Transverse colon (tissue), 4 donors: ENCODE results near the gene CEBPE. TPM values are rescaled to one million over a fixed set of nuclear protein-coding genes. Genes with fewer than 3 reads are reported as not detected.

ENCODE experiments used
- DNase-seq: peaks from one replicate; pipeline ENCODE4 v3.0.0-alpha.2; 2019
- H3K27ac ChIP-seq, 4 donors: fragments of 200-600 bp; sonication (generic); 2 replicates each; pipeline ENCODE4 v1.5.1; 2016 to 2018; ENCODE audit warnings: inconsistent platforms in 4 of 4
- H3K27me3 ChIP-seq: fragments of 200-600 bp; sonication (generic); 2 replicates; pipeline ENCODE4 v1.5.1; 2017; ENCODE audit warnings: inconsistent platforms
- H3K36me3 ChIP-seq, 4 donors: fragments of 200-600 bp; sonication (generic); 2 replicates each; pipeline ENCODE4 v1.5.1; 2017 to 2019; ENCODE audit warnings: inconsistent platforms in 4 of 4
- H3K4me1 ChIP-seq, 4 donors: fragments of 200-600 bp; sonication (generic); 2 replicates each; pipeline ENCODE4 v1.5.1; 2017 to 2020; ENCODE audit warnings: inconsistent platforms in 4 of 4
- H3K4me3 ChIP-seq, 4 donors: fragments of 200-600 bp; sonication (generic); 1 replicate in 1 of 4; 2 replicates in 3 of 4; pipeline versions ENCODE4 v1.5.1 to v1.6.1; 2017 to 2019; ENCODE audit warnings: inconsistent platforms in 4 of 4
- H3K9me3 ChIP-seq, 2 donors: fragments of 200-600 bp; sonication (generic); 2 replicates each; pipeline ENCODE4 v1.5.1; 2017 to 2019; ENCODE audit warnings: inconsistent platforms in 2 of 2
- CTCF ChIP-seq, 5 experiments: fragments of 200-600 bp in 3 of 5; fragments of 450-650 bp in 2 of 5; sonication (generic) in 3 of 5; IDR thresholded peaks; 1 replicate in 2 of 5; 2 replicates in 3 of 5; pipeline ENCODE4 v1.5.1; 2016 to 2017; ENCODE audit warnings: antibody characterized with exemption in 5 of 5, inconsistent platforms in 3 of 5, mild to moderate bottlenecking in 2 of 5, moderate library complexity in 1 of 5
- EP300 ChIP-seq: sonication (generic); formaldehyde crosslinking; IDR thresholded peaks from one replicate; pipeline ENCODE4 v1.6.1; 2017; ENCODE audit warnings: antibody characterized with exemption, low read depth
- POLR2A ChIP-seq: fragments of 450-650 bp; IDR thresholded peaks from one replicate; pipeline ENCODE4 v1.6.1; 2016; ENCODE audit warnings: antibody characterized with exemption, mild to moderate bottlenecking, moderate library complexity
- POLR2AphosphoS5 ChIP-seq, 3 donors: sonication (generic); formaldehyde crosslinking; IDR thresholded peaks; one replicate each; pipeline ENCODE4 v1.6.1; 2016; ENCODE audit warnings: antibody characterized with exemption in 3 of 3
- WGBS, 2 donors: methylation state at CpG; one replicate each; pipeline ENCODE4 v1.1.5; 2018; ENCODE audit warnings: low coverage in 1 of 2; 5-methylcytosine and 5-hydroxymethylcytosine counted together
- in situ Hi-C, 4 donors: fragments of 200-750 bp; cut with MboI; loops; one replicate each; pipeline versions ENCODE4 v1.15.0 to v1.15.1; 2017; ENCODE audit warnings: low sequenced_read_pairs in 3 of 4, low pct_ligation_motif_present in 1 of 4, low pct_unique_long_range_greater_than_20kb in 1 of 4
- intact Hi-C: fragments of 100-400 bp; cut with DNase I; formaldehyde crosslinking; loops from one replicate; pipeline ENCODE4 v1.15.1; 2023; ENCODE audit warnings: low total_unique reads
- total RNA-seq, 4 donors: library from RNA; depleted of rRNA; stranded (reverse); fragments of >200 nt; gene quantifications; one replicate each; pipeline ENCODE4 v1.1.0, GENCODE V29; 2016

Gene CEBPE
- total RNA-seq, 4 donors from 2014 or later: not detected

GRCh38 chr14:23137192-23137812, 18.2 kb upstream of the CEBPE start:
- in situ Hi-C loops: no loop called here
- Histone ChIP-seq H3K27me3 (no peaks in the 10 kb centered on the region), H3K4me1 (peaks cover 0 to 3% (median 0%) of the 10 kb centered on the region in 4 donors), H3K4me3 (no peak overlapping the region), H3K36me3 (no peaks in the 10 kb centered on the region), H3K9me3 (no peaks in the 10 kb centered on the region), H3K27ac (no peak overlapping the region)
- no peak for DNase-seq
- TF ChIP-seq EP300 (no peak), POLR2A (no peak), POLR2AphosphoS5 (IDR thresholded peaks at IDR 0.05) (no peak), CTCF (IDR thresholded peaks at IDR 0.05) (no peak)
- WGBS, 2 donors: 89% methylated on average over 11 of the region's 11 CpGs; no CpG with 5 or more reads in 1 of the 2 donors
- intact Hi-C loops: no loop called here

GRCh38 chr14:23136566-23137133, 17.6 kb upstream of the CEBPE start:
- H3K27ac ChIP-seq: no peak overlapping the region
- no peak overlapping the region for H3K4me3 ChIP-seq
- 91% methylated on average over 16 of the region's 16 CpGs; no CpG with 5 or more reads in 1 of the 2 donors for WGBS, 2 donors
- intact Hi-C loops: no loop called here
- no peaks in the 10 kb centered on the region for H3K9me3 ChIP-seq
- no peaks in the 10 kb centered on the region for H3K36me3 ChIP-seq
- no peak for DNase-seq
- TF ChIP-seq POLR2AphosphoS5 (IDR thresholded peaks at IDR 0.05): no peak
- TF ChIP-seq CTCF (IDR thresholded peaks at IDR 0.05): no peak
- TF ChIP-seq EP300: no peak
- TF ChIP-seq POLR2A: no peak
- no peaks in the 10 kb centered on the region for H3K4me1 ChIP-seq
- H3K27me3 ChIP-seq: no peaks in the 10 kb centered on the region
- in situ Hi-C loops: no loop called here

GRCh38 chr14:23132970-23133369, 13.9 kb upstream of the CEBPE start:
- no peak overlapping the region for H3K27ac ChIP-seq
- no peak for DNase-seq
- H3K4me1 ChIP-seq: no peaks in the 10 kb centered on the region
- 78 to 80% methylated on average over 3 to 8 of the region's 8 CpGs for WGBS, 2 donors
- in situ Hi-C loops (no loop called here), intact Hi-C loops (no loop called here)
- TF ChIP-seq POLR2A (no peak), POLR2AphosphoS5 (IDR thresholded peaks at IDR 0.05) (no peak), EP300 (no peak), CTCF (IDR thresholded peaks at IDR 0.05) (no peak)
- no peaks in the 10 kb centered on the region for H3K9me3 ChIP-seq
- H3K36me3 ChIP-seq: no peaks in the 10 kb centered on the region
- H3K4me3 ChIP-seq: no peak overlapping the region
- H3K27me3 ChIP-seq: no peaks in the 10 kb centered on the region

- DNase-seq: no peak
- in situ Hi-C loops: no loop called here
- Histone ChIP-seq H3K27me3 (no peaks in the 10 kb centered on the region), H3K4me1 (no peaks in the 10 kb centered on the region), H3K9me3 (no peaks in the 10 kb centered on the region), H3K4me3 (no peak overlapping the region), H3K27ac (no peak overlapping the region), H3K36me3 (no peaks in the 10 kb centered on the region)
- intact Hi-C loops: no loop called here
- TF ChIP-seq POLR2AphosphoS5 (IDR thresholded peaks at IDR 0.05): no peak
- no peak for TF ChIP-seq CTCF (IDR thresholded peaks at IDR 0.05)
- no peak for TF ChIP-seq POLR2A
- no peak for TF ChIP-seq EP300
- WGBS, 2 donors: 71% methylated on average over 5 of the region's 5 CpGs; no CpG with 5 or more reads in 1 of the 2 donors
Measured at GRCh38 chr14:23131482-23131881, 12.4 kb upstream of the CEBPE start.
